Caco-2 (cell line): Measurements from ENCODE around the gene TMEM145. TPM values are rescaled to one million over a fixed set of nuclear protein-coding genes. Genes with fewer than 3 reads are reported as not detected.

Experiments used
- BruUV-seq: library from RNA; stranded (reverse); fragments of 400-500 nt; replicated peaks from 2 replicates; lab custom pipeline; 2021; lab: Mats Ljungman, UMichigan
- CTCF ChIA-PET: fragments of 300-600 bp; sonication (Branson Sonifier 250); formaldehyde crosslinking; loops from one replicate; lab custom pipeline; 2022; ENCODE audit warnings: antibody characterized with exemption; lab: Charles Lee
- POLR2A ChIA-PET: fragments of 300-600 bp; sonication (Branson Sonifier 250); formaldehyde crosslinking; loops from one replicate; lab custom pipeline; 2022; ENCODE audit warnings: antibody characterized with exemption; lab: Charles Lee
- DNase-seq, 2 experiments: peaks; one replicate each; pipeline versions ENCODE4 v3.0.0 to v3.0.0-alpha.2; 2020 to 2022
- H3K27me3 ChIP-seq: replicated peaks from 2 replicates; pipeline ENCODE4 v1.6.0; 2011; ENCODE audit warnings: low read length; ENCODE audit not compliant: control insufficient read depth, insufficient read depth
- H3K36me3 ChIP-seq: 2 replicates; pipeline ENCODE4 v1.5.1; 2011; ENCODE audit warnings: low read length; ENCODE audit not compliant: control insufficient read depth, insufficient read depth
- H3K4me1 ChIP-seq: fragments of 250-450 bp; sonication (Bioruptor Pico); 2 replicates; pipeline ENCODE4 v1.5.1; 2020; ENCODE audit warnings: mild to moderate bottlenecking
- H3K4me3 ChIP-seq: 2 replicates; pipeline ENCODE4 v1.5.1; 2011; ENCODE audit warnings: low read depth, mild to moderate bottlenecking, control low read depth, low read length
- H3K9me3 ChIP-seq: fragments of 250-450 bp; sonication (Bioruptor Pico); 2 replicates; pipeline ENCODE4 v1.5.1; 2020; ENCODE audit warnings: mild to moderate bottlenecking, moderate library complexity
- H3K27ac Mint-ChIP-seq: one replicate; pipeline ENCODE4 v1.8.0; 2022; ENCODE audit warnings: mixed read lengths; ENCODE audit not compliant: unreplicated experiment
- H3K27me3 Mint-ChIP-seq: one replicate; pipeline ENCODE4 v1.8.0; 2022; ENCODE audit warnings: mixed read lengths; ENCODE audit not compliant: insufficient read depth, unreplicated experiment
- H3K36me3 Mint-ChIP-seq: one replicate; pipeline ENCODE4 v1.8.0; 2022; ENCODE audit warnings: mild to moderate bottlenecking, mixed read lengths; ENCODE audit not compliant: insufficient read depth, unreplicated experiment
- H3K4me1 Mint-ChIP-seq: one replicate; pipeline ENCODE4 v1.8.0; 2022; ENCODE audit warnings: low read depth, mixed read lengths; ENCODE audit not compliant: unreplicated experiment
- H3K4me3 Mint-ChIP-seq: one replicate; pipeline ENCODE4 v1.8.0; 2022; ENCODE audit warnings: mild to moderate bottlenecking, moderate library complexity, mixed read lengths; ENCODE audit not compliant: unreplicated experiment
- H3K9me3 Mint-ChIP-seq: one replicate; pipeline ENCODE4 v1.8.0; 2022; ENCODE audit warnings: mixed read lengths; ENCODE audit not compliant: unreplicated experiment
- intact Hi-C: fragments of 100-400 bp; cut with micrococcal nuclease; formaldehyde crosslinking; loops from one replicate; pipeline ENCODE4 v1.10.0; 2022; ENCODE audit not compliant: unreplicated experiment
- total RNA-seq: library from RNA; stranded (reverse); gene quantifications from 2 replicates; pipeline ENCODE4 v1.2.3, GENCODE V29; 2022
- TF ChIP-seq, protein P1 (sequence below), 2 experiments: fragments of 200-600 bp in 1 of 2; IDR thresholded peaks; 1 replicate in 1 of 2; 2 replicates in 1 of 2; pipeline versions ENCODE4 v1.5.1 to v1.8.0; 2011 to 2022; ENCODE audit warnings: antibody characterized with exemption in 1 of 2, control low read depth in 1 of 2, inconsistent platforms in 1 of 2, low read depth in 1 of 2, low read length in 1 of 2, mild to moderate bottlenecking in 1 of 2, moderate library complexity in 1 of 2; ENCODE audit not compliant: insufficient read depth in 1 of 2, severe bottlenecking in 1 of 2, unreplicated experiment in 1 of 2

The TMEM145 gene
- total RNA-seq, 1 experiment from 2014 or later, result 2.2 TPM

- ChIA-PET CTCF (no interaction called here), POLR2A (no interaction called here)
- no peak overlapping the region for H3K4me3 ChIP-seq
- no peaks in the 10 kb centered on the region for H3K27me3 Mint-ChIP-seq
- no peak overlapping the region for H3K27ac Mint-ChIP-seq
- intact Hi-C loops, result no loop called here
- TF ChIP-seq, protein P1, sequence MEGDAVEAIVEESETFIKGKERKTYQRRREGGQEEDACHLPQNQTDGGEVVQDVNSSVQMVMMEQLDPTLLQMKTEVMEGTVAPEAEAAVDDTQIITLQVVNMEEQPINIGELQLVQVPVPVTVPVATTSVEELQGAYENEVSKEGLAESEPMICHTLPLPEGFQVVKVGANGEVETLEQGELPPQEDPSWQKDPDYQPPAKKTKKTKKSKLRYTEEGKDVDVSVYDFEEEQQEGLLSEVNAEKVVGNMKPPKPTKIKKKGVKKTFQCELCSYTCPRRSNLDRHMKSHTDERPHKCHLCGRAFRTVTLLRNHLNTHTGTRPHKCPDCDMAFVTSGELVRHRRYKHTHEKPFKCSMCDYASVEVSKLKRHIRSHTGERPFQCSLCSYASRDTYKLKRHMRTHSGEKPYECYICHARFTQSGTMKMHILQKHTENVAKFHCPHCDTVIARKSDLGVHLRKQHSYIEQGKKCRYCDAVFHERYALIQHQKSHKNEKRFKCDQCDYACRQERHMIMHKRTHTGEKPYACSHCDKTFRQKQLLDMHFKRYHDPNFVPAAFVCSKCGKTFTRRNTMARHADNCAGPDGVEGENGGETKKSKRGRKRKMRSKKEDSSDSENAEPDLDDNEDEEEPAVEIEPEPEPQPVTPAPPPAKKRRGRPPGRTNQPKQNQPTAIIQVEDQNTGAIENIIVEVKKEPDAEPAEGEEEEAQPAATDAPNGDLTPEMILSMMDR (IDR thresholded peaks at IDR 0.05; ENCODE audit: insufficient read depth in 1 of 2, low read depth in 1 of 2, low read length in 1 of 2, severe bottlenecking in 1 of 2, unreplicated experiment in 1 of 2), result no peak
- no peaks in the 10 kb centered on the region for H3K9me3 ChIP-seq
- no peak overlapping the region for H3K4me3 Mint-ChIP-seq
- peaks cover 30% of the 10 kb centered on the region for H3K36me3 Mint-ChIP-seq
- no TSS peak for BruUV-seq
- H3K4me1 Mint-ChIP-seq, result peaks cover 20% of the 10 kb centered on the region
- peaks cover 3% of the 10 kb centered on the region for H3K36me3 ChIP-seq
- no peak for DNase-seq
- no peaks in the 10 kb centered on the region for H3K9me3 Mint-ChIP-seq
- H3K27me3 ChIP-seq, result no peaks in the 10 kb centered on the region
- H3K4me1 ChIP-seq, result peaks cover 10% of the 10 kb centered on the region
Observed at GRCh38 chr19:42362342-42362741, 49.2 kb downstream of the TMEM145 start.

DNA sequence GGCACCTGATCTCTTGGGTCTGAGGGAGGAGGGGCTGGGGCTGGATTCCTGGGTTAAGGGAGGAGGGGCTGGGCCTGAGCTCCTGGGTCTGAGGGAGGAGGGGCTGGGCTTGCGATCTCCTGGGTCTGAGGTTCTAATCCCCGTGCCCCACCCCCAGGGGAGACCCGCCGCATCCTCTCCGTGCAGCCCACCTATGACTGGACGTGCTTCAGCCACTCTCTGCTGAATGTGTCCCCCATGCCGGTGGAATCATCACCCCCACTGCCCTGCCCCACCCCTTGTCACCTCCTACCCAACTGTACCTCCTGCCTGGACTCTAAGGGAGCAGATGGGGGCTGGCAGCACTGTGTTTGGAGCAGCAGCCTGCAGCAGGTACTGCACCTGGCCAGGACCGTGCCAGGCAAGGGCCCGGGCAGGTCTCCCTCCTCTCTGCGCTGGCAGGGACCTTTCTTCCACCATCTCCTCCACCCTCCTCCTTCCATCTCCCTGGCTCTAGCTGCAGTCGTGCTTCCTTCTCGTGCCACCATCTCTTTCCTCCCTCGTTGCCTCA is 49.9 kb downstream of the TMEM145 start:
- H3K9me3 ChIP-seq, result no peaks in the 10 kb centered on the region
- no peaks in the 10 kb centered on the region for H3K27me3 ChIP-seq
- H3K4me3 ChIP-seq, result no peak overlapping the region
- Mint-ChIP-seq H3K4me1 (peaks cover 14% of the 10 kb centered on the region), H3K36me3 (peaks cover 26% of the 10 kb centered on the region), H3K4me3 (no peak overlapping the region), H3K9me3 (no peaks in the 10 kb centered on the region), H3K27me3 (no peaks in the 10 kb centered on the region), H3K27ac (no peak overlapping the region)
- H3K36me3 ChIP-seq, result peaks cover 3% of the 10 kb centered on the region
- H3K4me1 ChIP-seq, result peaks cover 6% of the 10 kb centered on the region
- TF ChIP-seq, protein P1 (IDR thresholded peaks at IDR 0.05; ENCODE audit: insufficient read depth in 1 of 2, low read depth in 1 of 2, low read length in 1 of 2, severe bottlenecking in 1 of 2, unreplicated experiment in 1 of 2), result no peak
- DNase-seq, result no peak
- BruUV-seq, result no TSS peak
- intact Hi-C loops, result no loop called here
- CTCF ChIA-PET, result no interaction called here
- POLR2A ChIA-PET, result no interaction called here

- H3K27ac Mint-ChIP-seq, result no peak overlapping the region
- peaks cover 20% of the 10 kb centered on the region for H3K36me3 Mint-ChIP-seq
- ChIA-PET POLR2A (no interaction called here), CTCF (no interaction called here)
- TF ChIP-seq, protein P1 (IDR thresholded peaks at IDR 0.05; ENCODE audit: insufficient read depth in 1 of 2, low read depth in 1 of 2, low read length in 1 of 2, severe bottlenecking in 1 of 2, unreplicated experiment in 1 of 2), result no peak
- peaks cover 14% of the 10 kb centered on the region for H3K4me1 Mint-ChIP-seq
- intact Hi-C loops, result no loop called here
- DNase-seq, result no peak
- H3K4me3 Mint-ChIP-seq, result no peak overlapping the region
- Histone ChIP-seq H3K4me1 (no peaks in the 10 kb centered on the region), H3K9me3 (no peaks in the 10 kb centered on the region), H3K4me3 (no peak overlapping the region), H3K36me3 (peaks cover 3% of the 10 kb centered on the region), H3K27me3 (no peaks in the 10 kb centered on the region)
- no TSS peak for BruUV-seq
- H3K9me3 Mint-ChIP-seq, result no peaks in the 10 kb centered on the region
- no peaks in the 10 kb centered on the region for H3K27me3 Mint-ChIP-seq
Observed at GRCh38 chr19:42363614-42364346, 50.7 kb downstream of the TMEM145 start.
